HG03108 (cell line): Measurements from ENCODE around the gene DMBT1.
"Not testable (repeated sequence)": the region's sequence is repeated elsewhere in the genome, so short reads cannot be mapped to it uniquely, and the experiment has no call there.

Experiments used
- ATAC-seq: cut with Tn5 transposase; IDR thresholded peaks from one replicate; pipeline ENCODE4 v1.9.1; 2021; ENCODE audit warnings: moderate library complexity; ENCODE audit not compliant: unreplicated experiment

DMBT1 gene

DNA sequence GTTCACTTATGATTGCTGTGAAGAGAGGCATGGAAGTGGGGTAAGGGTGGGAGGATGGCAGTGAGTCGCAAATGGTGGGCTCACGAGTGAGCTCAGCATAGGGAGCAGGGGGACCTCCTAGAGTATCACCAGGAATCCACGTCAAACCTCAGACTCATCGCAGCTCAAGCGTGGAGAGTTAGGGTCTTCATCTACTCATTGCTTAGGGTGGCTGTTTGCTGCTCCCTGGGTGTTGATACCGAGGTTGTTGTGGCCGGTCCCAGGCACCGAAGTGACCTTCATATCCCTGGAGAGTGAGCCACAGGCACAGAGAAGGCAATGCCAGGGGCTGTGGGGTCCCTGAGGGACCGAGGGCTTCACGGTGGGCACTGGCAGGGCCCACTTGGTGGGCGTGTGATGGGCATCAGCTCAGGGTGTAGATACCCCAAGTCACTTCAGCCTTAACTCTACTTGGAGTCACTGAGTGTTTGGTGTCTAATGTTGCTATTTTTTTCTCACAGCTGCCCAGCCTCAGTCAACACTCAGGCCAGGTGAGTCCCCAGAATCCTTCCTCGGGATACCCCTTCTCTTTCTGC lies 16.8 kb downstream of the DMBT1 start:
- no peak for ATAC-seq

DNA sequence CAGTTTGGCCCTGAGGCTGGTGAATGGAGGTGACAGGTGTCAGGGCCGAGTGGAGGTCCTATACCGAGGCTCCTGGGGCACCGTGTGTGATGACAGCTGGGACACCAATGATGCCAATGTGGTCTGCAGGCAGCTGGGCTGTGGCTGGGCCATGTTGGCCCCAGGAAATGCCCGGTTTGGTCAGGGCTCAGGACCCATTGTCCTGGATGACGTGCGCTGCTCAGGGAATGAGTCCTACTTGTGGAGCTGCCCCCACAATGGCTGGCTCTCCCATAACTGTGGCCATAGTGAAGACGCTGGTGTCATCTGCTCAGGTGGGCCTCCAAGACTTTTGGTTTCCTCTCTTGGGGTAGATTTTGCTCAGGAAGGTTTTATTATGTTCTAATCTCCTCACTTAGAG lies 25.5 kb downstream of the DMBT1 start:
- not testable (repeated sequence) for ATAC-seq

DNA sequence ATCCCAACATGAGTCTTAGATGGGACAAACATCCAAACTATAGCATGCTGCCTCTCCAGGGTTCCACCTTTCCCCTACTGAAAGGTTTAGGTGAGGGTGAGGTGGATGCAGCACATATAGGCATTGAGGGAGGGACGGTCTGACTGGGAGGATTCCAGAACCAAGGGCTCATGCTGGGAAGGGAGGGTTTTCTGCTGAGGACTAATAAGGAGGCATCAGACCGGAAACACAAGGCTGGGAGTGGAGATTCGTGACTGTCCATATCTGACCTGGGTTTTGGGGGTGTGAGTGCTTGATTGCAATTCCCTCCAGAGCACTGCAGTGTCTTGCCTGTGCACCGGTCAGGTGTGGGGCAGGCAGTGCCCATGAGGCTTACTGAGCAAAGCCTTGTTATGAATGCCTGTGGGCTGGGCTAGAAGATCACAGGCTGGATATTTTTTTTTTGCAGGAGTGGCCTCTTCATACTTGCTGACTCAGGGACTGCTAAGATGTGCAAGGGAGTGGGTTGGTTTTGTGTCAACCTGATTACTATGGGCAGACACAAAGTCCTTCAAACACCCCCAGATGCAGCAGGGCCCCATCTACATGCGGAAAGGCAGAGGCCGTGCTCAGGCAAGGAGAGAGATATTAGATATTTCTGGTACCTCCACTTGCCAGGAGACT lies 26.7 kb downstream of the DMBT1 start:
- no peak for ATAC-seq

DNA sequence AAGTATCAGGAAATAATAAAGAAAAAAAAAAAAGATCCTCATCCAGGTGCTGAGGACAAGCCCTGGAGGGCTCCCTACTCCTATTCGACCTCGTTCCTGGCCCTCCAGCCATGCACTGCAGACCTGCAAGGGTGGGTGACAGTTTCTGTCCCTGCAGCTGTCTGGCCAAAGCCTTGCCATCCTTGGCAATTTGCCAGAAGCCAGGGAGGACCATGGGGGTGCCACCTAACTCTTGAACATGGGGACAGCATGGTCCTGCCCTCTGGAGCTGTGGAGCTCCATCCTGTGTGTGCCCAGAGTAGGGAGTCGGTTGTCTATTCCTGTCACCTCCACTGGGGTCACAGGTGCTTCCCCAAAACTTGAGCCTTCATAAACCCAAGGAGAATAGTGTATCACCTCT lies 27.8 kb downstream of the DMBT1 start:
- ATAC-seq: no peak

DNA sequence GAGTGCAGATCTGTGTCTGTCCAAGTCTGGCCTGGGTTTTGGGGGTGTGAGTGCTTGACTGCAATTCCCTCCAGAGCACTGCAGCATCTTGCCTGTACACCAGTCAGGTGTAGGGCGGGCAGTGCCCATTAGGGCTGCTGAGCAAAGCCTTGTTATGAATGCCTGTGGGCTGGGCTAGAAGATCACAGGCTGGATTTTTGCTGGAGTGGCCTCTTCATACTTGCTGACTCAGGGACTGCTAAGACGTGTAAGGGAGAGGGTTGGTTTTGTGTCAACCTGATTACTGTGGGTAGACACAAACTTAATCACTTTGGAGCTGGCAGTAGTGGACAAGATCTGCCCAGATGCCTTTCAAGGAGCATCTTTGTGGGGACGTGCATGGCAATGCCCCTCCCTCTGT lies 29.6 kb downstream of the DMBT1 start:
- ATAC-seq: no peak

DNA sequence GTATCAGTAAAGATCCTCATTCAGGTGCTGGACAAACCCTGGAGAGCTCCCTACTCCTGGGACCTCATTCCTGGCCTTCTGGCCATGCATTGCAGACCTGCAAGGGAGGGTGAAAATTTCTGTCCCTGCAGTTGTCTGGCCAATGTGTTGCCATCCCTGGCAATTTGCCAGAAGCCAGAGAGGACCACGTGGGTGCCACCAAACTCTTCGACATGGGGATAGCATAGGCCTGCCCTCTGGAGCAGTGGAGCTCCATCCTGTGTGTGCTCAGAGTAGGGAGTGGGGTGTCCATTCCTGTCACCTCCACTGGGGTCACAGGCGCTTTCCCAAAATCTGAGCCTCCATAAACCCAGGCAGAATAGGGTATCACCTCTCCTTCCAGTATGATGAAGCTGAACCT lies 31.2 kb downstream of the DMBT1 start:
- no peak for ATAC-seq

DNA sequence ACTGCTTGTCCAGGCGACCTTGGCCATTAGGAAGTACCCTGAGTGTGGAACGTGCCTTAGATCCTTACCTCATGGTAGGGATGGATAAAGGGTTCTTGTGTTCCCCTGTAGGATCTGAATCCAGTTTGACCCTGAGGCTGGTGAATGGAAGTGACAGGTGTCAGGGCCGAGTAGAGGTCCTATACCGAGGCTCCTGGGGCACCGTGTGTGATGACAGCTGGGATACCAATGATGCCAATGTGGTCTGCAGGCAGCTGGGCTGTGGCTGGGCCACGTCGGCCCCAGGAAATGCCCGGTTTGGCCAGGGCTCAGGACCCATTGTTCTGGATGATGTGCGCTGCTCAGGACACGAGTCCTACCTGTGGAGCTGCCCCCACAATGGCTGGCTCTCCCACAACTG lies 31.6 kb downstream of the DMBT1 start:
- ATAC-seq: no peak

DNA sequence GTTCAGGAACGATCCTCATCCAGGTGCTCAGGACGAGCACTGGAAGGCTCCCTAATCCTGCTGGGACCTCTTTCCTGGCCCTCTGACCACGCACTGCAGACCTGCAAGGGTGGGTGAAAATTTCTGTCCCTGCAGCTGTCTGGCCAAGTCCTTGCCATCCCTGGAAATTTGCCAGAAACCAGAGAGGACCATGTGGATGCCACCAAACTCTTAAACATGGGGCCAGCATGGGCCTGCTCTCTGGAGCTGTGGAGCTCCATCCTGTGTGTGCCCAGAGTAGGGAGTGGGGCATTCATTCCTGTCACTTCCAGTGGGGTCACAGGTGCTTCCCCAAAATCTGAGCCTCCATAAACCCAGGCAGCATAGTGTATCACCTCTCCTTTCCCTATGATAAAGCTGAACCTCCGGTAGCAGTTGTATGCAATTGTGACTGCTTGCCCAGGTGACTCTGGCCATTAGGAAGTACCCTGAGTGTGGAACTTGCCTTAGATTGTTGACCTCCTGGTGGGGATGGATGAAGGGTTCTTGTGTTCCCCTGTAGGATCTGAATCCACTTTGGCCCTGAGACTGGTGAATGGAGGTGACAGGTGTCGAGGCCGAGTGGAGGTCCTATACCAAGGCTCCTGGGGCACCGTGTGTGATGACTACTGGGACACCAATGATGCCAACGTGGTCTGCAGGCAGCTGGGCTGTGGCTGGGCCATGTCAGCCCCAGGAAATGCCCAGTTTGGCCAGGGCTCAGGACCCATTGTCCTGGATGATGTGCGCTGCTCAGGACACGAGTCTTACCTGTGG lies 57.1 kb downstream of the DMBT1 start:
- no peak for ATAC-seq

DNA sequence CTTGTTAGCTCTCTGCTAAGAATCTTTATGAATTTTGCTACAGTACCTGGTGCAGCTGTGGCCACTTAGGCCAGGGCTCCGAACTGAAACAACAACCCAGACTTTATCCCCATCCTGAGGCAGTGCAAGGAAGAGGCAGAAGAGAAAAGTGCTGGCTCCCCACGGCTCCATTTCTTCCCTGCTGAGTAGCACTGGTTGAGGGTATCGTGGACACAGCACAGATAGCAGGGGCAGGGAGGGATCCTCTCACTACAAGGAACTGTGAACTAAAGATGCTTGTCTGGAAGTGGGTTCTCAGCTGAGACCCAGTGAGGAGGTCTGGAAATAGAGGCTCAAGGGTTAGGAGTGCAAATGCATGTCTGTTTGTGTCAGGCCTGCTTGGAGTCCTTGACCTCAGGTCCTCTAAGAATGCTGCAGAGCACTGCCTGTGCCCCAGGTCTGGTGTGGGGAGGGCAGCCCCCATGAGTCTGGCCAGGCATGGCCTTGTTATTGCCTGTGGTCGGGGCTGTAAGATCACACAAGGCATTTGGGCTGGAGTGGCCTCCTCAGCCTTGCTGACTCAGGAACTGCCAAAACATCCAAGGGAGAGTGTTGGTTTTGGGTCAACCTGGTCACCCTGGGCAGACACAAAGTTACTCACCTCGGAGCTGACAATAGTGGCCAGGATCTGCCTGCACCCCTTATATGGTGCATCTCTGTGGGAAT lies 58.1 kb downstream of the DMBT1 start:
- ATAC-seq: no peak

DNA sequence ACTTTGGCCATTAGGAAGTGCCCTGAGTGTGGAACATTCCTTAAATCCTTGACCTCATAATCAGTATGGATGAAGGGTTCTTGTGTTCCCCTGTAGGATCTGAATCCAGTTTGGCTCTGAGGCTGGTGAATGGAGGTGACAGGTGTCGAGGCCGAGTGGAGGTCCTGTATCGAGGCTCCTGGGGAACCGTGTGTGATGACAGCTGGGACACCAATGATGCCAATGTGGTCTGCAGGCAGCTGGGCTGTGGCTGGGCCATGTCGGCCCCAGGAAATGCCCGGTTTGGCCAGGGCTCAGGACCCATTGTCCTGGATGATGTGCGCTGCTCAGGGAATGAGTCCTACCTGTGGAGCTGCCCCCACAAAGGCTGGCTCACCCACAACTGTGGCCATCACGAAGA lies 60.4 kb downstream of the DMBT1 start:
- not testable (repeated sequence) for ATAC-seq

DNA sequence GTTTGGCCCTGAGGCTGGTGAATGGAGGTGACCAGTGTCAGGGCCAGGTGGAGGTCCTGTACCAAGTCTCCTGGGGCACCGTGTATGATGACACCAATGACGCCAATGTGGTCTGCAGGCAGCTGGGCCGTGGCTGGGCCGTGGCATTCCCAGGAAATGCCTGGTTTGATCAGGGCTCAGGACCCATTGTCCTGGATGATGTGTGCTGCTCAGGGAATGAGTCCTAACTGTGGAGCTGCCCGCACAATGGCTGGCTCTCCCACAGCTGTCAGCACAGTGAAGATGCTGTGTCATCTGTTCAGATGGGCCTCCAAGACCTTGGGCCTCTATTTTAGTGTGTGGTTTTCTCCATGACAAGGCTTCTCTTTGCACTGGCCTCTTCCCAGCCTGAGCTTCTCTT lies 64.0 kb downstream of the DMBT1 start:
- ATAC-seq: no peak

DNA sequence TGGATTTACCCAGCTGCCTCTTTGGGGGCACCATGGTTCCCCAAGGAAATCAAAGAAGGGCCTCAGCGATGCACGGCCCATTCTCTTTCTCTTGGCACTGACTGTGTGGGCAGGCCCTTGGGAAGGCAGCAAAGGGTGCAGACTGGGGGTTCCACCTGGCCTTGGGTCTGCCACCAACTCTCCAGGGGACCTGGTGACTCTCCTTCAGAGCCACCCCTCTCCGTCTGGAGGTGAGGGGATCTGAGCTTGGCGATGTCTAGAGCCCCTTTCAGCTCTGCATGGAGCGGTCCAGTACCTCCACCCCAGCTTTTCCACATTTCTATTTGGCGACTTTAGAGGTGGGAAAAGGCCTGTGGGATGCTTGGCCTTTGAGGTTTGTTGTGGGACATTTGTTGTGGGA lies 70.0 kb downstream of the DMBT1 start:
- no peak for ATAC-seq

DNA sequence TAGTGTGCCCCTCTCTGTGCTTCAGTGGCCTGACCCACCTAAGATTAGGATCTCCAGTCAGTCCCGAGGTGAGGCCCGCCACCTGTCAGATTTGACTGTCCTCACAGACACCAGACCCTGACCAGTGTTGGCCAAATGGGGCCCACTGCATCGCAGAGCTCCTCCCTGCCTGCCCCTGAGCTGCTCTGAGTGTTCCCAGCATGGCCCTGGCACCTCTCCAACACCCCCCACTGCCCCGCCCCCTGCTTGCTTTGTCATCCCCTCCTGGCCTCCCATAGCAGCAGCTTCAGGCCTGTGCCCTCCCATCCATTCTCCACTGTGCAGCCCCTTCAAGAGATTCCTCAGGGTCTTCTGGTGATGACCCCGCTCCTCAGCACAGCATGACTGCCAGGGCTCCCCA lies 71.5 kb downstream of the DMBT1 start:
- ATAC-seq: no peak

DNA sequence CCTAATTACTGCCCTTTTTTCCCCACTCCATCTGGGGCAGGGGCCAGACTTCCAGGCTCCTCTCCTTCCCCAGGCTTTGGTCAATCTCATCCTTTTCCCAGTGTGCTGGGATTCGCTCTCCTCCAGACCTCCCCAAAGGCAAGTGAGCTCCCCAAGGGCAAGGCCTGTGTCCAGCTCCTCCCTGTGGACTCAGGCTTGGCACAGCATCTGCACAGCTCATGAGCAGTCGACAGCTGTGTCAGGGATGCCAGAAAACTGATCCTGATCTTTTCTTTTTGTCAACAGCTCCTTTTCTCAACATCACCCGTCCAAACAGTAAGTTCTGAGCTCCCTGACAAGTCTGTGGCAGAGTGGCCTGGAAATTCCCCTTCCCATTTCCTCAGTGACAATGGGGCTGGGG lies 72.0 kb downstream of the DMBT1 start:
- no peak for ATAC-seq

DNA sequence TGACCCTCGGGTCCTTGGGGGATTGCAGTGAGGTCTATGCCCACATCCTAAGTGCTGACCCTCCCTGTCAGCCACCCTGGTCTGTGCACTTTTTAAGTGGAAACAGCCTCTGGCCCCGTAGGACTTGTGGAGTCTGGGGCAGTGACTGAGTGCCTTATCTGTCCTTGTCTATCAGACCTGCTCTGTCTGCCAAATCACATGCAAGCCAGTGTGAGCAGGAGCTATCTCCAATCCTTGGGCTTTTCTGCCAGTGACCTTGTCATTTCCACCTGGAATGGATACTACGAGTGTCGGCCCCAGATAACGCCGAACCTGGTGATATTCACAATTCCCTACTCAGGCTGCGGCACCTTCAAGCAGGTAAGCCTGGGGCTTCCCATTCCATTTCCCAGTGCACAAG lies 76.4 kb downstream of the DMBT1 start:
- ATAC-seq: no peak

DNA sequence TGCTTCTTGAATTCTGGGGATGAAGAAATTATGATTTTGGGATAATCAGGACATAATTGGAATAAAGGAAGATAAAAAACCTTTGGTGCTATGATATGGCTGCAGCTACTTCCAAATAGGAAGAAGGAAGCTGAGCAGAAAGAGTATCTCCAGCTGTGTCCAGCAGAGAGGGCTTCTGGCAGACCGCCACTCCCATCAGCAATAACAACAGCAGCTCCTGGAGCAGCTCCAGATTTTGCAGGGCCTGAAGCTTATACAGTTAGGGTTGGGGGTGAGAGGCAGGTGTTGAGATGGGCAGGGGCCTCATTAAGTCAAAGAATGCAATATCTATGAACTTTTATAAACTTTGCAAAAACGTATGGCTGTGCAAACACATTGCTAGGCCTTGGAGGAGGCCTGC lies 76.8 kb downstream of the DMBT1 start:
- no peak for ATAC-seq

DNA sequence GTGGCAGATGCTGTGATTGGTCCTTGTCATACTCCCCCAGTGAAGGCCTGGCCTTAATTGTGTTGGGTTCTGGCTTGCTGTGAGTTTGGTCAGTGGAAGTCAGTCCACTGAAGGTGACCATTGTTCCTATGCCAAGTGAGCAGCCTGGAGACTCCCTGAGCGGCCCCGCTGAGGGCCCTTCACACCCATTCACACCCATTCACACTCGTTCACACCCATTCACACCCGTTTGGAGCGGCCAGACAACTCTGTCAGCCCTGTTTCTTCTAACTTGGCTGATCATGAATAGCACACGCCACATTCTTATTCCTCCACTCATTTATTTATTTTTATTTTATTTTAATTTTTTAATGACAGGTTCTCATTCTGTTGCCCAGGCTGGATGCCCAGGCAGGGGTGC lies 77.6 kb downstream of the DMBT1 start:
- ATAC-seq: no peak

DNA sequence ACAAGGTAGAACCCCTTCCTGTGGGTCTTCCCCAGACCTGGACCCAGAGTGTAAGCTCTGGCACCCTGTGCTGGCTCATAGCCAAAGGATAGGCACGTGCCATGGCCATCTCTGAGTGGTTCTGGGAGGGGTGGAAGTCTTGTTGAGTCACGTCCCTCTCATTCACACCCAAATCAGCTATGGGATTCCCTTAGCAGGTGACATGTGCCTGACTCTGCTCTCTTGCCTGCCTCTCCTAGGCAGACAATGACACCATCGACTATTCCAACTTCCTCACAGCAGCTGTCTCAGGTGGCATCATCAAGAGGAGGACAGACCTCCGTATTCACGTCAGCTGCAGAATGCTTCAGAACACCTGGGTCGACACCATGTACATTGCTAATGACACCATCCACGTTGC lies 79.2 kb downstream of the DMBT1 start:
- ATAC-seq: no peak

DNA sequence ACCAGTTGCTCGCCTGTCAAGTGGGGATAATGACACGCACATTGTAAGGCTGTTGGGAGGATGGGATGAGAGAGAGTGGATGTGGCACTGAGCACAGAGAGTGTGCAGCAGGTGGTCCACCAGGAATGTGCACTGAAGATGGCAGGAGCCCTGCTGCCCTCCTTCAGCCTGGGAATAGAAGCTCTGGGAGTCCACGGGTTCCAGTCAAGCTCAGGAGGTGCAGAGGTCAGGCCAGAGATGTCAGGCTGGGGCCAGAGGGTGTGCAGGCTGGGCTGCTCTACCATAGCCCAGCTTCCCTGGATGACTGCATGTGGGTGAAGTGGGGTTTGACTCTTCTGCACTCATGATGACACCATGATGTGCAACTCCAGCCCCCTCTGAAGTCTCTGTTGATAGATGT lies 80.4 kb downstream of the DMBT1 start:
- ATAC-seq: no peak

DNA sequence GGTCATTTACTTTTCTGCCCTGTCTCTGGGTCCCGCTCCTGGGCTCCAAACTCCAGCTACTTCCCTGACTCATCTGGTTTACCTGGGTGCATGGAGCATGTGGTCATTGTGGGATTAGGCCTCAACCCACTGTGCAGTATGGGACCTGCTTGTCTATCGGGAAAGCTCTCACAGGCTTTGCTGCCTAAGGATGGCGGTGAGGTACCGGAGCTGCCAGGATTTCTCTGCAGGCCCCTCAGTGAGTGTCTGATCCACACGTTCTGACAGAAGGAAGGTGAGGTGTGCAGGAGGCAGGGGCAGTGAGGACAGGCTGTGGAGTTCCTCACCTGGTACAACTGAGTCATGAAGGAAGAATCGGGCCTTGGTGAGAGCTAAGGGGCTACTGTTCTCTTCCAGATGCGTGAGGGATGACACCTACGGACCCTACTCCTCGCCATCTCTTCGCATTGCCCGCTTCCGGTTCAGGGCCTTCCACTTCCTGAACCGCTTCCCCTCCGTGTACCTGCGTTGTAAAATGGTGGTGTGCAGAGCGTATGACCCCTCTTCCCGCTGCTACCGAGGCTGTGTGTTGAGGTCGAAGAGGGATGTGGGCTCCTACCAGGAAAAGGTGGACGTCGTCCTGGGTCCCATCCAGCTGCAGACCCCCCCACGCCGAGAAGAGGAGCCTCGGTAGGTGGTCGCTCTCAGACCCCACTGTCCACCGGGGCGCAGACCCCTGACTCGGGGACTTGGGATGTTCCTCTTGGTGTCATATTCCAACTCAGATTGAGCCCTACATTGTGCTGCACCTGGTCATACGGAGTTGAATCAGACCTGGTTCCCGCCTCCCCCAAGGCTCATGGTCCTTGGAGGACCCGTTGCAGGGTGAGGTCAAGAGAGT lies 82.4 kb downstream of the DMBT1 start:
- no peak for ATAC-seq
